ENCODE measurements around the gene ZNF837. TPM values are rescaled to one million over a fixed set of nuclear protein-coding genes. Genes with fewer than 3 reads are reported as not detected.
A peak's percentile ranks its signal among the peaks of the same experiment; 100 is the strongest.

The ZNF837 gene
- total RNA-seq, 1 donor from 2014 or later: 1.2 TPM

- Histone ChIP-seq H3K4me3 (no peak overlapping the region), H3K4me1 (peaks cover 33% of the 10 kb centered on the region), H3K36me3 (peaks cover 3 to 58% of the 10 kb centered on the region in 2 donors), H3K9me3 (no peaks in the 10 kb centered on the region), H3K27ac (no peak overlapping the region), H3K27me3 (no peaks in the 10 kb centered on the region)
- no peak for DNase-seq (ENCODE audit: extremely low spot score in 2 of 2)
- intact Hi-C loops (cut with DNase I): no loop called here
- TF ChIP-seq POLR2A (IDR thresholded peaks at IDR 0.05): no peak
Measured at GRCh38 chr19:58392945-58393724, 12.3 kb upstream of the ZNF837 start.

DNA sequence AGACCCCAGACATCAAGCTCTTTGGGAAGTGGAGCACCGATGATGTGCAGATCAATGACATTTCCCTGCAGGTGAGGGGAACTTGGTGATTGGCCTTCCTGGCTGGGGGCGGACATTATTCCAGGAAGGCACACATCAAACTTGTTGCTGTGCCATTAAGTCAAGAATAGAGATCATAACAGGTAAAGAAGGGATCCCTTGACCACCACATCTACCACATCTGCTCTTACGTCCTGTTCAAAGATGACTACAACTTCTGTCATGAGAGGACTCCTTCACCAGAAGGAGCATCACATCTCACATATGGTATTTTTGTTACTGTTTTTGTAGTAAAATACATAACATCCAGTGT lies 7.3 kb upstream of the ZNF837 start:
- Histone ChIP-seq H3K27ac (peak overlapping the region; percentile 89), H3K36me3 (peaks cover 0 to 40% of the 10 kb centered on the region in 2 donors), H3K4me1 (peaks cover 41% of the 10 kb centered on the region), H3K4me3 (peak overlapping the region; percentile 76 to 91), H3K9me3 (no peaks in the 10 kb centered on the region), H3K27me3 (no peaks in the 10 kb centered on the region)
- intact Hi-C loops (cut with DNase I): no loop called here
- no peak for TF ChIP-seq CTCF (IDR thresholded peaks at IDR 0.05)
- TF ChIP-seq POLR2AphosphoS5 (IDR thresholded peaks at IDR 0.05; ENCODE audit: insufficient read depth in 1 of 2, low read depth in 1 of 2): no peak
- TF ChIP-seq POLR2A (IDR thresholded peaks at IDR 0.05): no peak
- no peak for DNase-seq (ENCODE audit: extremely low spot score in 2 of 2)

DNA sequence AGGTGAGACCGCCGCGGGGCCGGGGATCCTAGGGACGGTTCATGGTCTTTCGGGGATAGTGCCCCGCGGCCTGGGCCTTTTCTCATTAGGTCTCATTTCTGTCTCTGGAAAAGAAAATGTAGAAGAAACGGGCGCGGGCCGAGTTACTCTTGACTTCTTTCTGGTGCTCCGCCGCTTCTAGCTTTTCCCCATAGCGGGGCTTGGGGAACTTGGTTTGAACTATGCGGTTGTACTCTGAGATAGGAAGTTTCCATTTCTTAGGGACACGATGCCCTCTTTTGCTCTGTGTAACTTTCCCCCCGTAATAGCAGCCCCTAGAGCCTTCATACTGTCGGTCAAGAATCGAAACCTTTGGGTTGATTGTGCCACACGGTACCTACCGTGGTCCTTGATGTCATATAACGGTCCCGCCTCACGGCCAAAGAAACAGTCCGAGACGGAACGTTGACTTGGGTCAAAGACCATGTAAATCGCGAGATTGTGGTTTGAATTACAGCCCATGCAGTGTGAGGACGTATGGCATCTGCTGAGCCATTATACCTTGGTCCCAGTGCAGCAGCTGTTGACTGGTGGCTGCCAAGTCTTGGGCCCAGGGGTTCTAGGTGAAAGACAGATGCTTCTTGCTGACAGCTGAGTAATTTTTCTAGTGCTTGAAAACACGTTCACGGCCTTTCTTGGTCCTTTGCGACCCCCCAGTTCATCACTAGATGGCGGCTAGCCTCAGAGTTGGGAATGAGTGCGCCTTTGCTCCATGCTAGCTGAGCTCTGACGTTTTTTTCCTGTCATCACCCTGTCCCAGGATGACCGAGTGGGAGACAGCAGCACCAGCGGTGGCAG lies 6.7 kb upstream of the ZNF837 start:
- DNase-seq (ENCODE audit: extremely low spot score in 2 of 2): peak in 1 of 2 donors; percentile 85
- no peaks in the 10 kb centered on the region for H3K27me3 ChIP-seq
- TF ChIP-seq CTCF (IDR thresholded peaks at IDR 0.05) (no peak), POLR2A (IDR thresholded peaks at IDR 0.05) (no peak), POLR2AphosphoS5 (IDR thresholded peaks at IDR 0.05; ENCODE audit: insufficient read depth in 1 of 2, low read depth in 1 of 2) (no peak)
- peak overlapping the region; percentile 89 for H3K27ac ChIP-seq
- intact Hi-C loops (cut with DNase I): no loop called here
- peaks cover 41% of the 10 kb centered on the region for H3K4me1 ChIP-seq
- peaks cover 0 to 34% of the 10 kb centered on the region in 2 donors for H3K36me3 ChIP-seq
- H3K4me3 ChIP-seq: peak overlapping the region; percentile 76 to 91
- H3K9me3 ChIP-seq: no peaks in the 10 kb centered on the region

DNA sequence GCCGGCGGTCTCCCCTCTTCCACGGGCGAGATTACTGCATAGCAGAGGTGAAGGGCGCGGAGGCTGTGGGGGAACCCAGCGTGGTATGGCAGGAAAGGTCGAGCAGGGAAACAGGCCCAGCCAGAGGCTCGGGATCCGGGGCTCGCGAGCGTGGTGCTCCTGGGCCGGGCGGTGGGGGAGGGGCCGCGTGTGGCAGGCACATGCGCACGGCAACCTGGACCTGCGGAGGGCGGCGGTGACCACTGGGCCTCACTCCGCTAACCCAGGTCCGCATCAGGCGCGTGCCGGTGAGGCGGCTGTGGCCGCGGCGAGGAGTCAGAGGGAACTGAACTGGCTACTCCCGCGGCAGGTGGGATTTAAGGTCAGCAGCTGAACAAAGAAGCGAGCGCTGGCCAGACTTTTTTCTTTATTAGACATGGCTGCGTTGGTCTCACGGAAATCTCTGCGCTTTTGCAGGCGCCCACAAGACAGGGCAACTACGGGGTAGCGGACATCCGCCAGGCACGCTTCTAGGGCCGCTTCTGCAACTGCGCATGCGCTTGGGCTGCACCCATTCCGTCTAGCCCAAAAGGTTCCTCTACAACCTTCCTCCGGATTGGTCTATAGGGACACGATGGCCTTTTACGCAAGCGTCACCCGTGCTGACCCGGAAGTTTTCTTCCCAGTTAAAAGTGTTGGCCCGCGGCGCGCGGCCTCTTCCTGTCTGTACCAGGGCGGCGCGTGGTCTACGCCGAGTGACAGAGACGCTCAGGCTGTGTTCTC lies 5.9 kb upstream of the ZNF837 start, which contains the start of gene RPS5:
RPS5 (plus strand) TSS at position 694 of the 762 bp plus-strand sequence. CDS start 869 bp downstream, outside the sequence.
- H3K36me3 ChIP-seq: peaks cover 0 to 28% of the 10 kb centered on the region in 2 donors
- peak; percentile 93 to 99 for TF ChIP-seq POLR2AphosphoS5 (IDR thresholded peaks at IDR 0.05; ENCODE audit: insufficient read depth in 1 of 2, low read depth in 1 of 2)
- no peak for TF ChIP-seq CTCF (IDR thresholded peaks at IDR 0.05)
- peak in 1 of 2 donors; percentile 28 for TF ChIP-seq POLR2A (IDR thresholded peaks at IDR 0.05)
- peaks cover 48% of the 10 kb centered on the region for H3K4me1 ChIP-seq
- peak within 1 kb of the TSS; percentile 76 to 91 for H3K4me3 ChIP-seq
- H3K27me3 ChIP-seq: no peaks in the 10 kb centered on the region
- peak within 1 kb of the TSS; percentile 89 for H3K27ac ChIP-seq
- intact Hi-C loops (cut with DNase I): no loop called here
- H3K9me3 ChIP-seq: no peaks in the 10 kb centered on the region
- DNase-seq (ENCODE audit: extremely low spot score in 2 of 2): peak in 1 of 2 donors; percentile 97
